HG02588 (cell line): ENCODE measurements around the gene IL1RL2.

Experiments used
- ATAC-seq: cut with Tn5 transposase; IDR thresholded peaks from one replicate; pipeline ENCODE4 v1.9.1; 2021; ENCODE audit warnings: mild to moderate bottlenecking, moderate library complexity; ENCODE audit not compliant: unreplicated experiment

The IL1RL2 gene

GRCh38 chr2:102193074-102193473 lies 6.3 kb downstream of the IL1RL2 start:
- no peak for ATAC-seq

DNA sequence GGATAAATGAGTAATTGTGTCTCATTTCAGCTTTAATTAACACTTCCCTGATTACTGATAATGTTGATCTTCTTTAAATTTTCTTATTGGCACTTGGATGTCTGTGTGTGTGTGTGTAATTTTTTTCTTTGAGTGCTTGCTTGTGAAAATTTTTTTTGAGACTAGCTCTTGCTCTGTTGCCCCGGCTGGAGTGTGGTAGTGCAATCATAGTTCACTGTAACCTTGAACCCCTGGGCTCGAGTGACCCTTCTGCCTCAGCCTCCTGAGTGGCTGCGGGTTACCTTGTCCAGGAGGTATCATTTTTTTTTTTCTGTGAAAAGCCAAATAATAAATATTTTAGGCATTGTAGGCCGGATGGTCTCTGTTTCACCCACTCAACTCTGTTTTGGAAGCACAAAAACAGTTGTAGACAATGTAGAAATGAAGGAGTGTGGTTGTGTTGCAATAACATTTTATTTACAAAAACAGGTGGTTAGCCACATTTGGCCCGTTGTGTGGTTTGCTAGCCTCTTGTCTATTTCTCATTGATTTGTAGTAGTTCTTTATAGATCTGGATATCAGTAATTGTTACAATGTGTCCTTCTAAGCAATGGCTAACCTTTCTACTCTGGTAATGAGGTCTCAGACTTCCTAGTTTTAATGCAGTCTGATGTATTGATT lies 7.9 kb downstream of the IL1RL2 start:
- ATAC-seq, result no peak

DNA sequence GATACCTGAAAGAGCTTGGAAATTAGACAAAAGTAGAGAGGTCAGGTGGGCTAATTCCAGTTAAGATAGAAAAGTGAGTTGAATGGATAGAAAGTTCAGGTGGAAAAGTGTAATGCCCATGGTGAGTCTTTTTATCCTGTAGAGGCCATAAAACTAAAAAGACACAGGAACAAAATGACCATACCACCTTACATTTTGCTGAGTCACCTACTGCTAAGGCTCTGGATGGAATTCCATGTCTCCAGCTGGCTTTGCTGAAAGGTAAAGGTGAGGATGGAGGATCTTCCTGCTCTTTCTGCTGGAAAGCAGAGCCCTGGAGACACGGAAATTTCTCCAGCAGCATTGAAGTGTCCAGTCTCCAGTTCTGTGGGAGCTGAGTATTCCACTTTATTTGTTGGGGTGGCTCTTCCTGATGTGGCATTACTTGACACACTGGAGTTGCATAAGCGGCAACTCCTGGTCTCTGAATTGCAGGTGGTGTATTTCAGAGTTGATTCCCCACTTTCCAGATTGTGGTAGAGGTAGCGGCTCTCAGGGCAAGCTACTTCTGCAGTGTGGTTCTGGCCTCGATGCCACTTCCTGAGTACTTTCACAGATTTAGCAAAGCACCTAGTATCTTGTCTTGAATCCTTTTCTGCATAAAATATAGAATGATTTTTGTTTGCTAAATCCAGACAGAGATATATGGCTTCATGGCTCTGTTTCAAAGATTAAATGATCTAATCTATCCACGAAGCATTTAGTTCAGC lies 10.7 kb downstream of the IL1RL2 start:
- no peak for ATAC-seq

- no peak for ATAC-seq
These were observed 13.7 kb downstream of the IL1RL2 start for GRCh38 chr2:102200539-102200938.

DNA sequence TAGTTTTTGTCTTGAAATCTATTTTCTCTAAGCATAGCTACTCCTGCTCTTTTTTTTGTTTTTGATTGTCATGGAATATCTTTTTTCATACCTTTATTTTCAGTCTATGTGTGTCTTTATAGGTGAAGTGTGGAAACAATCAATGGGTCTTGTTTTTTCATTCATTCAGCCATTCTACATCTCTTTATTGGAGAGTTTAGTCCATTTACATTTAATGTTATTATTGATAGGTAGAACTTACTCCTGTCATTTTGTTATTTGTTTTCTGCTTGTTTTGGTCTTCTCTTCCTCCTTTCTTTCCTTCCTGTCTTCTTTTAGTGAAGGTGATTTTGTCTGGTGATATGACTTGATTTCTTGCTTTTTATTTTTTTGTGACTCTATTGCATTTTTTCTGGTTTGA lies 17.8 kb downstream of the IL1RL2 start:
- ATAC-seq, result no peak

DNA sequence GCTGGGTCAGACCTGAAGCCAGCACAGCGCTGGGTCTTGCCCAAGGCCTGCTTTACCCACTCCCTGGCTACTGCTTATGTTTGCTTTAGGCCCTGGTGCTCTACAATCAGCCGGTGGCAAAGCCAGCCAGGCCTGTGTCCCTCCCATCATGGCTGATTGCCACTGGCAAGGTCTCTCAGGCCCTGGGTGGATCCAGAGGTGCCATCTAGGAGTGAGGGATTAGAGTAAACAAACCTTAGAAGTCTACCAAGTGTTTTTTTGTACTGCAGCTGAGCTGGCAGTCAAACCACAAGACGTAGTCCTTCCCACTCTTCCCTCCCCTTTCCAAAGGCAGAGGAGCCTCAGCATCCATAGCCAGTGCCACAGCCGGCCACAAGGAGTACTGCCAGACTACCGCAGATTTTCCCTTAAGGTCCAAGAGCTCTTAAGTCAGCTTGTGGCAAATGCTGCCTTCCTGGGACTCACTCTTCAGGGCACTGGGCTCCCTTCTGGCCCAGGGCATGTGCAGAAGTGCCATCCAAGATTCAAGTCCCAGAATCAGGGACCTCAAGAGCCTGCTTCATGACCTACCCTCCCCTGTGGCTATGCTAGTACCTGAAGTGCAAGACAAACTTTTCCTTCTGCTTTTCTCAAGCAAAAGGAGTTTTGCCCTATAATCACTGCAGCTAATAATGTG lies 20.0 kb downstream of the IL1RL2 start:
- no peak for ATAC-seq

DNA sequence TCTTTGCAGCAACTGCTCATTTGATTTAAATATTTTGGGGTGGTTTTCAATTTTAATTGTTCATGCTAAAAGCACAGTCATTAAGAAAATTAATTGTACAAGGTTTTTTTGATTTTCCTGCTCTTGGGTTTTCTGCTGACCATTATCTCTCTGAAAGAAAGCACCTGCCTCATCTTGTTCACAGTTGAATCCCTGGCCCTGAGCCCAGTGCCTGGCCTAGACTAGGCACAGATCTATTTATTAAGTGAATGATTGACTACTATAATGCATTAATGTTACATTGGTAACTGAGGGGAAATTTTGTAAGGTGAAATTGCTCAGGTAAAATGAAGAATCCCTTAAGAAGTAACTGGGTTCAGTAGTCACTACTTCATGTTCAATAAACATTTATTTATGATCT lies 22.0 kb downstream of the IL1RL2 start:
- no peak for ATAC-seq

DNA sequence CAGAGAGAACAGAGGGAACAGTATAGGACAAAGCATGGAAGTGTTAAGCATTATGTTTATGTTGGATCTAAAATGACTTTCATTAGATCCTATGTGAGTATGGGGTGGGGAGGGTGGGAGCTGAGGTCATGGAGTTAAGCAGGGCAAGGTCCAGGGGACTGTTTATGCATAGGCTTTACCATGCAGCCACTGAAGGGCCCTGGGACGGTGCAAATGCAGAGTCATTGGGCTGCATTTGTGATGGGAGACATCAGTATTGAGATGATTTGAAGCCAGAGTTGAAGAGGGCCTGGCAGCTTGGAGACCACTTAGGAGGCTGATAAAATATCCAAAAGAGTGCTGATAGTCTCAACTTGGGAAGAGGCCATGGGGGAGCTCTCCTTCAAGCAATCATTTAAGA lies 22.7 kb downstream of the IL1RL2 start:
- no peak for ATAC-seq

DNA sequence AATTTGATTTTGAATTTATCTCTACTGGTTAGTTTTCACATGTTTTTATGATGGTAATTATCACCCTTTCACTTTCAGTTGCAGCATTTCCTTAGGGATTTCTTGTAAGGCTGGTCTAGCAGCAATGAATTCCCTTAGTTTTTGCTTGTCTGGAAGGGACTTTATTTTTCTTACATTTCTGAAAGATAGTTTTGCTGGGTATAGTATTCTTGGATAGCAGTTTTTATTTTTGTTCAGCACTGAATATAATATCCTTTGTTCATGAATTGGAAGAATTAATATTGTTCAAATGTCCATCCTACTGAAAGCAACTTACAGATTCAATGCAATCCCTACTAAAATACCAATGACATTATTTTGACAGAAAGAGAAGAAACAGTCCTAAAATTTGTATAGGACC lies 30.2 kb downstream of the IL1RL2 start:
- ATAC-seq, result no peak

DNA sequence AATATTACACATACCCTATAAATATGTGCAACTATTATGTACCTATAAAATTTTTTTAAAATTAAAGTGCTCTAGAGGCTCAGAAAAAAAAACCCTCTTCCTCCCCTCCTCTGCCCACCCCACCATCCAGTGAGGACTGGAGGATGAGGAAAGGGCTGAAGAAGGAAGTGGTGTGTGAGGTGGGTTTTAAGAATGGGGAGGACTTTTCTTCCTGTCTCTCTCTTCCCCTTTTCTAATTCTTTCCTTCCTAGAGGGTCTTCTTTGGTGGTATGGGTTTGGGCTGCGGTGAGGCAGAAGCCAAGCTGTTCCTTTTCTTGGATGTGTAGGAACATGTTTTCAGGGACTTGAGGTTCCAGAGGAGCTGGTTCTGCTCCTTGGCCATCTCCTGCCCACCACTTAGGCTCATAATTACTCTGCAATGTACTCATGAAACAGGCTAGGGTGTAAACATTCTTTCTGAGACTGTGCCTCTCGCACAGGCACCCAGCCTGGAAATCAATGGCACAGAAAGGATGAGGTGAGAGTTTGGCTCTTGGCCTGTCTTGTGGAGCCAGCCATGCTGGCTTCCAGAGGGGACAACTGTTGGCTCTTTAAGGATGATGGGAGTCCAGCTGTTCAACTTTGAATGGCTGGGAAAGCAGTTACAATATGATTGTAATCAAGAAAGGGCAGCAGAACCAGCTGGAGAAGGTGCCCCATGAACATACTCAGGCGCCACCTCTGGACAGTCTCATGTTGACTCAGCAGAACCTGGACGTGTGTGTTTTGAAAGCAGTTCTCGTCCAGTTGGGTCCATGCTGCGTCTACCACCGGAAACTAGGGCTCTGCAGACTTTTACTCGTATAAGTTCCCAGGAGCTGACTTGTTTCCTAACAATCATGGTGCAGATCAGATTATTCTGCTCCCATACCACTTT lies 38.3 kb downstream of the IL1RL2 start:
- no peak for ATAC-seq

GRCh38 chr2:102226171-102226570 lies 39.3 kb downstream of the IL1RL2 start:
- no peak for ATAC-seq

DNA sequence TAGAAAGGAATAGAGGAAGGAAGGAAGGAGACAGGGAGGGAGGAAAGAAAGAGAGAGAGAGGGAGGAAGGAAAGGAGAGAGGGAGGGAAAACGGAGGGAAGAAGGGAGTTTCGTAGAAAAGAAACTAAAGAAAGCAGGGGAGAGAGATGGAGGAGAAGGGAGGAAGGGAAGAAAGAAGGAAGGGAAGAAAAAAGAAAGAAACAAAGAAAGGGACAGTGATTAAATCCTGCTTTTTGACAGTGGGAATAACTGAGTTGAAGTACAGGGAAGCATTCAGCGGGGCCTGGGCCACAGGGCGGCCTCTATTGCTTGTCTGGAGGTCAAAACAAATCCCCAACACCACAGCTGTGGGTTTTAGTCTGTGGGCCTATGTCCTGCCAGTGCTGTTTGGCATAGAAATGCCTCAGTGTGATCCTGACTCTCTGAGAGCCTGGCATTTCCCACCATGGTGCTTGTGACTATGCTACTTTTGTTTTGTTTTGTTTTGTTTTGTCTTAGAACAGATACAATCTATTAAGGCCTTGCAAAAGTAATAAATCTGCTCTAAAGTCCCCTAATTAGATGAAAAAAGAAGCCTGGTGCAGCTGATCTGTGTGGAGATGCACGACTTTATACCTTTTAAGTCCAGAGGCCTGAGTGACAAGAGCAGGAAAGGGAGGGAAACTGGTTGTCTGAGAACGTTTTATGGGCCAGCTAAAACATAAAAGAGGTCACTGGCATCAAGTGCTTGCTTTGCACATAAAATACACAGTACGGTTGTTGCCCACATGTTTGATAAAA lies 40.0 kb downstream of the IL1RL2 start:
- ATAC-seq, result no peak

GRCh38 chr2:102229141-102229769 lies 42.4 kb downstream of the IL1RL2 start:
- ATAC-seq, result no peak

- ATAC-seq, result no peak
These were observed 43.6 kb downstream of the IL1RL2 start for GRCh38 chr2:102230410-102230909.

DNA sequence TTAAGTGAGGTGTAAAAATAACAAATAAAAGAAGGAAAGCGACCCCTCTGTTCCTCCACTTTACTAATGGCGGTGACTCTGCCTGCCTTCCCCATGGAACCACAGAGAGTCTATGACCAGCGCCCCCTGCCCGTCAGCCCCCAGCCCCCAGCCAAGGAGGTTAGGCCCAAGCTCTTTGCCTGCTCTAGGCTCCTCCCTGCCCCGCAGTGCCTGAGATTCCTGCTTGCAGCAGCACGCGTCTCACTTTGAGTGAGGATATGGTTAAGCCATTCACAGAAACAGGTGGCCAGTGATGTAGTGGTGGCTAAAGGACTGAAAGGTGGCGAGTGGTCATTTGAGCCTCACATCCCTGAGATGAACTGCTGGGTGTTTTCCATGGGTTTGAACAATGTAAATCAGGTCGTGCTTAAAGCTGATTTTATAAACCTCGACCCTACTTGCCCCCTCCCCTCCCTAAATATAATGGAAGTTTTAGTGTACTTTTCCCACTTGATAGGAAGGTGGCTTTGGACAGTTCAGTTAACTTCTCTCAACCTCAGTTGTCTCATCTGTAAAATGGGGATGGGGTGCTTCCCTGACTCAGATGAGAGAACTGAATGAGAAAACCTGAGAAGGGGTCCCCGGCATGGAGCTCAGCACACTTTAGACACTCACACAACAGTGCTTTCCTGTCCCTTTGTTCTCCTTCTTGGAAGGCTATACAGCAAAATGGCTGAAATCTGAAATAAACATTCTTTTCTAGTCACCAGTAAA lies 46.5 kb downstream of the IL1RL2 start:
- no peak for ATAC-seq

DNA sequence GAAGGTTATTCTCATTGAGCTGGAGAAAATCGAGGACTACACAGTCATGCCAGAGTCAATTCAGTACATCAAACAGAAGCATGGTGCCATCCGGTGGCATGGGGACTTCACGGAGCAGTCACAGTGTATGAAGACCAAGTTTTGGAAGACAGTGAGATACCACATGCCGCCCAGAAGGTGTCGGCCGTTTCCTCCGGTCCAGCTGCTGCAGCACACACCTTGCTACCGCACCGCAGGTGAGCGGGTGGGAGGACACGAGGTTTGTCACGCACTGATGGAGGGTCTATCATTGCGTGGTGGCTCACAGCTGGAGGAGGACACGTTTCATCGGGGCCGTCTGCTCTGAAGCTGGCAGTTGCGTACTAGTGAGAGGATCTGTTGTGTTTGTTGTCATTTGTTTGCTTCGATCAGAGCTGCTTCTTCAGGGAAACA lies 48.2 kb downstream of the IL1RL2 start:
- no peak for ATAC-seq

DNA sequence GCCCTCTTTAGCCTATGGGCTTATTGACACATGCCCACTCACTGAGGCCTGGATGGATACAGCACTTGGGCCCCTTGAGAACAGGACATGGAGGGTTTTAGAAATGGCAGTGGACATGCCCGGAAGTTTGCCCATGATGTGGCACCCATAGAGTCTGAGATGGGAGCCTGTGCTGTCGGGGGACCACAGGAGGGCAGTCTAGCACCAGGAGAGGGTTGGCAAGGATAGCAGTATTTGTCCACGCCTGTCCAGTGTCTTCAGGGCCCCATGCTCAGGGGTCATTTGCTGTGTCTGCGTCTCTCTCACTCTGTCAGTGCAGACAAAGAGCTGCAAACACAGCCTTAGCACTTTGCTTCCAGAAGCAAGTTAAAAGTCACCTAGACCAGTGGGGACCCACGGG lies 48.7 kb downstream of the IL1RL2 start:
- ATAC-seq, result no peak

- no peak for ATAC-seq
These were observed 49.3 kb downstream of the IL1RL2 start for GRCh38 chr2:102236132-102236531.

DNA sequence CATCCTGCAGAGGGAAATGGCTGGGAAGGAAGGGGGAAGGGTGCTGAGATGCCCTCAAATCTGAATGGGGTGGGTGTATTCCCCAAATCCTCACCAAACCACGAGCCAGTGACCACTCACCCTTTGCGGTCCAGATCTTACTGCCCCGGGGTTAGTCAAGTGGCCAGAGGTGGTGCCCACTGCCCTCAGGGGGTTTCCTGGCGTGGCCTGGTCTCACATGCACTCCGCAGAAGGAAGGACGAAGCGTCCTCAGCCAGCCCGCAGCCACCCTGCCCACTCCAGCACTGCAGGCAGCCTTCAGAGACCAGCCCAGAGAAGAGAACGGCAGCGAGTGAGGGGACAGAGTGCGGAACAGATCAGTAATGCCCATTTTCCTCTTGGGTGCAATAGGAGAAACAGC lies 50.4 kb downstream of the IL1RL2 start:
- ATAC-seq, result no peak
